HG03064 (cell line): ENCODE results near the gene FAR1.
"Not testable (repeated sequence)": the region's sequence is repeated elsewhere in the genome, so short reads cannot be mapped to it uniquely, and the experiment has no call there.

Source experiments
- ATAC-seq: cut with Tn5 transposase; IDR thresholded peaks from one replicate; pipeline ENCODE4 v1.9.1; 2021; ENCODE audit warnings: low read depth; ENCODE audit not compliant: unreplicated experiment

The FAR1 gene, protein sequence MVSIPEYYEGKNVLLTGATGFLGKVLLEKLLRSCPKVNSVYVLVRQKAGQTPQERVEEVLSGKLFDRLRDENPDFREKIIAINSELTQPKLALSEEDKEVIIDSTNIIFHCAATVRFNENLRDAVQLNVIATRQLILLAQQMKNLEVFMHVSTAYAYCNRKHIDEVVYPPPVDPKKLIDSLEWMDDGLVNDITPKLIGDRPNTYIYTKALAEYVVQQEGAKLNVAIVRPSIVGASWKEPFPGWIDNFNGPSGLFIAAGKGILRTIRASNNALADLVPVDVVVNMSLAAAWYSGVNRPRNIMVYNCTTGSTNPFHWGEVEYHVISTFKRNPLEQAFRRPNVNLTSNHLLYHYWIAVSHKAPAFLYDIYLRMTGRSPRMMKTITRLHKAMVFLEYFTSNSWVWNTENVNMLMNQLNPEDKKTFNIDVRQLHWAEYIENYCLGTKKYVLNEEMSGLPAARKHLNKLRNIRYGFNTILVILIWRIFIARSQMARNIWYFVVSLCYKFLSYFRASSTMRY

DNA sequence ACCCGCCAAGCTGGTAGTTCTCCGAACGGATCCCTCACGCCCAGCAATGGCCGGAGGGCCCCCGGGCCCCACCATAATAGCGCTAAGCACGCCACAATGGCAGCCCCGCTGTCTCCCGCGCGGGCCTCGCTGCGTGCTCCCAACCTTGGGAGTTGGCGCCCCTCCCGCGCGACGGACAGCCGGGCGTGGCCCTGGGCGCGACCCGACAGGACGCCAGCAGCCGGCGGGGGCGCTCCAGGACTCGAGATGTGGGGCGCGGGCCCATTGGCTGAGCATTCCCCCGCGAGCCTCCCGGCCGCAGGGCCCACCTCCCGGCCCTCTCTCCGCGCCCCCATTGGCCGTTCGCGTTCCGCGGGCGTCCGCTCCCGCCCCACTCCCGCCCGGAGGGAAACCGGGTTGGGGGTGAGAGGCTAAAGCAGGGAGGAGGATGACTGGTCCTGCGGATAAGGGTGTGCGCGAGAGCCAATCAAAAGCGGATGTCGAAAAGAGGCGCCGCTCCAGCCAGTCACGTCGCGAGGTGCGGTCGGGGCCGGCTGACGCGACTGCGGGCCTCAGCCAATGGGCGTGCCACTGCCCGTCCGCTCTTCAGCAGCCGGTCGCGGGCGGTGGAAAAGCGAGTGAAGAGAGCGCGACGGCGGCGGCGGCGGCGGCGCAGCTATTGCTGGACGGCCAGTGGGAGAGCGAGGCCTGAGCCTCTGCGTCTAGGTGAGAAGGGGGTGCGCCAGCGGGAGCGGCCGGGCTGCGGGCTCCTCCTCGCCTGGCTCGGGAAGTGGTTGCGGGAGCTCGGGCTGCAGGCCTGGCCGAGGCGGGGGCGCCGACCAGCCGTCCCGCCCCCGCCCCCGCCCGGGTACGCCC is at the start of gene FAR1:
Gene FAR1, plus strand, starts transcription at position 567 of the 855 bp plus-strand sequence. CDS start 26,098 bp downstream, outside the sequence.
- peak; percentile 89 for ATAC-seq

GRCh38 chr11:13620063-13620462 is 48.4 kb upstream of the FAR1 start:
- ATAC-seq, result no peak

DNA sequence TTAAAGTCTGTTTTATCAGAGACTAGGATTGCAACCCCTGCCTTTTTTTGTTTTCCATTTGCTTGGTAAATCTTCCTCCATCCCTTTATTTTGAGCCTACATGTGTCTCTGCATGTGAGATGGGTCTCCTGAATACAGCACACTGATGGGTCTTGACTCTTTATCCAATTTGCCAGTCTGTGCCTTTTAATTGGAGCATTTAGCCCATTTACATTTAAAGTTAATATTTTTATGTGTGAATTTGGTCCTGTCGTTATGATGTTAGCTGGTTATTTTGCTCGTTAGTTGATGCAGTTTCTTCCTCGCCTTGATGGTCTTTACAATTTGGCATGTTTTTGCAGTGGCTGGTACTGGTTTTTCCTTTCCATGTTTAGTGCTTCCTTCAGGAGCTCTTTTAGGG is 41.6 kb upstream of the FAR1 start:
- ATAC-seq, result not testable (repeated sequence)

- ATAC-seq, result not testable (repeated sequence)
Measured at GRCh38 chr11:13628634-13629033, 39.8 kb upstream of the FAR1 start.

- no peak for ATAC-seq
Measured at GRCh38 chr11:13629779-13630178, 38.7 kb upstream of the FAR1 start.

GRCh38 chr11:13635290-13635689 is 33.2 kb upstream of the FAR1 start:
- ATAC-seq, result no peak

- ATAC-seq, result no peak
Measured at GRCh38 chr11:13635804-13636203, 32.7 kb upstream of the FAR1 start.

- ATAC-seq, result no peak
Measured at GRCh38 chr11:13637125-13638069, 31.1 kb upstream of the FAR1 start.

DNA sequence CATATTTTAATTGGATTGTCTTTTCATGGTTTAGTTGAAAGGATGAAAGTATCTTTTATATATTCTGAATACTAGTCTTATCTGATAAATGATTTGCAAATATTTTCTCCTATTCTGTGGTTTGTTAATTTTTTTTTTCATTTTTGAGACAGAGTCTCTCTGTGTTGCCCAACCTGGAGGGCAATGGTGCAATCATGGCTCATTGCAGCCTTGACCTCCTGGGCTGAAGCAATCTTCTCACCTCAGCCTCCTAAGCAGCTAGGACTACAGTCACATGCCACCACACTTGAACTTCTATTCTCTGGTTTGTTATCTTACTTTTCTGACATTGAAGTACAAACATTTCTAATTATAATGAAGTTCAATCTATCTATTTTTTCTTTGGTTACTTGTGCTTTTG is 30.0 kb upstream of the FAR1 start:
- no peak for ATAC-seq

- no peak for ATAC-seq
Measured at GRCh38 chr11:13644997-13645687, 23.3 kb upstream of the FAR1 start.

- ATAC-seq, result no peak
Measured at GRCh38 chr11:13647391-13647790, 21.1 kb upstream of the FAR1 start.

- no peak for ATAC-seq
Measured at GRCh38 chr11:13649619-13650018, 18.8 kb upstream of the FAR1 start.

GRCh38 chr11:13651515-13651914 is 17.0 kb upstream of the FAR1 start:
- ATAC-seq, result not testable (repeated sequence)

DNA sequence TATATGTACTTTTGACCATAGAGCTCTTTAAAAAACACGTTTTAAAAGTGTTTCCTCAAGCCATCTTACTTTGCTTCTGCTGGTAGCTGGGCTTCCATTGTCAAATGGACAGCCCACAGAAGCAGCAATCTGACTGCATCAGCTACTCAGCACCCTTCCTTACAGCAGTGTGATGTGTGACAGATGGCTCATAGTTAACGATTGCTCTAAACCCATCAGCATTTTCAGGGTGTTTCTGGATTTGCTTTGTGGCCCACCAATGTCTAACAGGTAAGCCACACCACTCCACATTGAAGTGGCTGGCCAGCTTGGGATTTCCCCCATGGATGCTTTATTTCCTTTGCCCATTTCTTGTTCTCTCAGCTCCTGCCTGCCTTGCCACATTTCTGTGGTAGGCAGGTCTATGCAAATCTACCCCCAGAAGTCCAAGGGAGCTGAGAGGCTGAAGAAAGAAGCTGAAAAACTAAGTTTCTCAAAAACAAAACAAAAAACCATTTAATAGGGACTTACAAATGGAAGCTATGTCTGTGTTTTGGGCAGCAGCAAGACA is 7.3 kb upstream of the FAR1 start:
- ATAC-seq, result peak; percentile 72

- ATAC-seq, result no peak
Measured at GRCh38 chr11:13663631-13664071, 4.8 kb upstream of the FAR1 start.

- no peak for ATAC-seq
Measured at GRCh38 chr11:13664351-13664750, 4.1 kb upstream of the FAR1 start.

GRCh38 chr11:13666708-13667107 is 1.8 kb upstream of the FAR1 start:
- ATAC-seq, result no peak

GRCh38 chr11:13667245-13667644 is 1.2 kb upstream of the FAR1 start:
- ATAC-seq, result no peak

- no peak for ATAC-seq
Measured at GRCh38 chr11:13667795-13668101, 720 bp upstream of the FAR1 start.
